Bronchial epithelial cell (primary cell): ENCODE measurements around the gene CNEP1R1. TPM values are rescaled to one million over a fixed set of nuclear protein-coding genes. Genes with fewer than 3 reads are reported as not detected.

ENCODE experiments used
- DNase-seq: peaks from one replicate; pipeline ENCODE4 v3.0.0-alpha.2; 2010; ENCODE audit warnings: low read depth
- FAIRE-seq: peaks from 2 replicates; lab custom pipeline; 2011; peaks lifted over from hg19 to GRCh38; lab: Jason Lieb, UNC
- H3K27me3 ChIP-seq: 2 replicates; pipeline ENCODE4 v1.5.1; 2011; ENCODE audit warnings: low read length; ENCODE audit not compliant: control insufficient read depth, insufficient read depth
- H3K36me3 ChIP-seq: 2 replicates; pipeline ENCODE4 v1.5.1; 2011; ENCODE audit warnings: low read length; ENCODE audit not compliant: control insufficient read depth, insufficient read depth
- H3K4me3 ChIP-seq: 2 replicates; pipeline ENCODE4 v1.5.1; 2011; ENCODE audit warnings: mild to moderate bottlenecking, low read depth, low read length, control low read depth
- CTCF ChIP-seq: IDR thresholded peaks from 2 replicates; pipeline ENCODE4 v1.5.1; 2011; ENCODE audit warnings: mild to moderate bottlenecking, moderate library complexity, low read length, control low read depth, inconsistent platforms; ENCODE audit not compliant: insufficient read depth, severe bottlenecking
- total RNA-seq: library from RNA; depleted of rRNA; stranded (reverse); fragments of >200 nt; gene quantifications from 2 replicates; pipeline ENCODE4 v1.2.1, GENCODE V29; 2014

Gene CNEP1R1
- total RNA-seq, 1 donor from 2014 or later, result 23.7 TPM

- DNase-seq (no peak), FAIRE-seq (no peak)
- no peaks in the 10 kb centered on the region for H3K36me3 ChIP-seq
- H3K27me3 ChIP-seq, result peaks cover 2% of the 10 kb centered on the region
- H3K4me3 ChIP-seq, result no peak overlapping the region
- TF ChIP-seq CTCF, result no peak
Observed at GRCh38 chr16:49987381-49987780, 37.6 kb upstream of the CNEP1R1 start.

GRCh38 chr16:49992825-49993224 lies 32.2 kb upstream of the CNEP1R1 start:
- H3K4me3 ChIP-seq, result no peak overlapping the region
- FAIRE-seq, result no peak
- H3K36me3 ChIP-seq, result no peaks in the 10 kb centered on the region
- H3K27me3 ChIP-seq, result peaks cover 2% of the 10 kb centered on the region
- TF ChIP-seq CTCF, result no peak
- no peak for DNase-seq

- no peak for FAIRE-seq
- no peak for DNase-seq
- Histone ChIP-seq H3K27me3 (peaks cover 2% of the 10 kb centered on the region), H3K36me3 (no peaks in the 10 kb centered on the region), H3K4me3 (no peak overlapping the region)
- TF ChIP-seq CTCF, result no peak
Observed at GRCh38 chr16:49993579-49993978, 31.4 kb upstream of the CNEP1R1 start.

- FAIRE-seq (no peak), DNase-seq (no peak)
- Histone ChIP-seq H3K27me3 (peaks cover 2% of the 10 kb centered on the region), H3K36me3 (no peaks in the 10 kb centered on the region), H3K4me3 (no peak overlapping the region)
- no peak for TF ChIP-seq CTCF
Observed at GRCh38 chr16:49994006-49994405, 31.0 kb upstream of the CNEP1R1 start.

- peaks cover 2% of the 10 kb centered on the region for H3K27me3 ChIP-seq
- FAIRE-seq, result no peak
Observed at GRCh38 chr16:49995720-49996119, 29.3 kb upstream of the CNEP1R1 start.

More at GRCh38 chr16:49995720-49996119, 29.3 kb upstream of the CNEP1R1 start:
- no peak for TF ChIP-seq CTCF
- DNase-seq, result no peak
- Histone ChIP-seq H3K36me3 (no peaks in the 10 kb centered on the region), H3K4me3 (no peak overlapping the region)
